IMR-90 (cell line): ENCODE results near the gene MYLK4. TPM values are rescaled to one million over a fixed set of nuclear protein-coding genes. Genes with fewer than 3 reads are reported as not detected.
A peak's percentile ranks its signal among the peaks of the same experiment; 100 is the strongest.

ENCODE experiments used
- ATAC-seq: fragments of 200-7000 bp; cut with Tn5 transposase; 2 replicates; pipeline ENCODE4 v1.9.1; 2020; ENCODE audit warnings: low read depth, mild to moderate bottlenecking, moderate library complexity
- BruUV-seq: library from RNA; stranded (reverse); fragments of 400-500 nt; replicated peaks from 2 replicates; lab custom pipeline; 2021; lab: Mats Ljungman, UMichigan
- CTCF ChIA-PET: fragments of 300-600 bp; formaldehyde crosslinking; extraction: SDS; loops from one replicate; lab custom pipeline; 2021; ENCODE audit warnings: antibody characterized with exemption; lab: Yijun Ruan, JAX
- POLR2A ChIA-PET: fragments of 300-600 bp; sonication (Branson Sonifier 250); formaldehyde crosslinking; loops from one replicate; lab custom pipeline; 2022; ENCODE audit warnings: antibody characterized with exemption; ENCODE audit not compliant: unreplicated experiment; lab: Charles Lee
- DNase-seq: peaks from one replicate; pipeline ENCODE4 v3.0.0; 2013
- H2AFZ ChIP-seq: replicated peaks from 2 replicates; pipeline ENCODE3; 2013; ENCODE audit warnings: low read length, mild to moderate bottlenecking; ENCODE audit not compliant: poor library complexity
- H2AK5ac ChIP-seq: 2 replicates; pipeline ENCODE4 v1.6.1; 2013; ENCODE audit warnings: low read depth, low read length, inconsistent platforms
- H2AK9ac ChIP-seq: replicated peaks from 2 replicates; pipeline ENCODE3; 2013; ENCODE audit warnings: mild to moderate bottlenecking, low read depth, low read length, moderate library complexity; ENCODE audit not compliant: poor library complexity
- H2BK120ac ChIP-seq: 2 replicates; pipeline ENCODE4 v1.6.1; 2013; ENCODE audit warnings: low read depth, low read length, inconsistent platforms
- H2BK15ac ChIP-seq: 3 replicates; pipeline ENCODE4 v1.6.1; 2013; ENCODE audit warnings: low read depth, low read length, inconsistent platforms
- H2BK20ac ChIP-seq: 2 replicates; pipeline ENCODE4 v1.6.1; 2013; ENCODE audit warnings: low read depth, mild to moderate bottlenecking, inconsistent platforms, low read length, moderate library complexity
- H2BK5ac ChIP-seq: 2 replicates; pipeline ENCODE4 v1.6.1; 2013; ENCODE audit warnings: mild to moderate bottlenecking, low read depth, low read length, inconsistent platforms; ENCODE audit not compliant: poor library complexity, severe bottlenecking
- H3K14ac ChIP-seq: replicated peaks from 2 replicates; pipeline ENCODE4 v1.6.1; 2013; ENCODE audit warnings: low read depth, low read length, inconsistent platforms
- H3K18ac ChIP-seq: 2 replicates; pipeline ENCODE4 v1.6.1; 2013; ENCODE audit warnings: low read depth, low read length, control low read depth
- H3K23ac ChIP-seq: 2 replicates; pipeline ENCODE4 v1.6.1; 2013; ENCODE audit warnings: low read depth, low read length, inconsistent platforms
- H3K27ac ChIP-seq: 2 replicates; pipeline ENCODE4 v1.5.1; 2013; ENCODE audit warnings: mild to moderate bottlenecking, control low read depth, low read length; ENCODE audit not compliant: insufficient read depth
- H3K27me3 ChIP-seq: 2 replicates; pipeline ENCODE4 v1.6.1; 2013; ENCODE audit warnings: low read length; ENCODE audit not compliant: control insufficient read depth, insufficient read depth
- H3K36me3 ChIP-seq: 2 replicates; pipeline ENCODE4 v1.6.1; 2013; ENCODE audit warnings: low read length, mixed read lengths; ENCODE audit not compliant: control insufficient read depth, insufficient read depth
- H3K4ac ChIP-seq: 2 replicates; pipeline ENCODE4 v1.6.1; 2013; ENCODE audit warnings: low read depth, low read length, inconsistent platforms
- H3K4me1 ChIP-seq: 2 replicates; pipeline ENCODE4 v1.6.1; 2013; ENCODE audit warnings: low read length, mixed read lengths; ENCODE audit not compliant: control insufficient read depth, insufficient read depth
- H3K4me2 ChIP-seq: 2 replicates; pipeline ENCODE4 v1.6.1; 2013; ENCODE audit warnings: low read depth, mild to moderate bottlenecking, control low read depth, low read length, moderate library complexity
- H3K4me3 ChIP-seq: 2 replicates; pipeline ENCODE4 v1.5.1; 2013; ENCODE audit warnings: low read depth, mild to moderate bottlenecking, control low read depth, low read length, moderate library complexity; ENCODE audit not compliant: insufficient read depth
- H3K56ac ChIP-seq: 2 replicates; pipeline ENCODE4 v1.6.1; 2013; ENCODE audit warnings: low read length, inconsistent platforms; ENCODE audit not compliant: insufficient read depth; ENCODE audit errors: extremely low read depth
- H3K79me1 ChIP-seq, 2 experiments: 2 replicates each; pipeline ENCODE4 v1.6.1; 2013; ENCODE audit warnings: low read length in 2 of 2, inconsistent platforms in 1 of 2, low read depth in 1 of 2
- H3K9ac ChIP-seq: 2 replicates; pipeline ENCODE4 v1.6.1; 2013; ENCODE audit warnings: low read depth, low read length, control low read depth
- H3K9me1 ChIP-seq: 2 replicates; pipeline ENCODE4 v1.6.1; 2013; ENCODE audit warnings: low read length, inconsistent platforms; ENCODE audit not compliant: insufficient read depth
- H3K9me3 ChIP-seq: 2 replicates; pipeline ENCODE4 v1.6.1; 2013; ENCODE audit warnings: low read length; ENCODE audit not compliant: control insufficient read depth, insufficient read depth
- H4K20me1 ChIP-seq: 2 replicates; pipeline ENCODE4 v1.6.1; 2013; ENCODE audit warnings: low read length, inconsistent platforms; ENCODE audit not compliant: insufficient read depth
- H4K5ac ChIP-seq: 2 replicates; pipeline ENCODE4 v1.6.1; 2013; ENCODE audit warnings: mild to moderate bottlenecking, low read depth, low read length, control low read depth
- H4K8ac ChIP-seq, 2 experiments: 2 replicates each; pipeline ENCODE4 v1.6.1; 2013; ENCODE audit warnings: low read depth in 2 of 2, low read length in 2 of 2, control low read depth in 1 of 2, inconsistent platforms in 1 of 2
- H4K91ac ChIP-seq: 2 replicates; pipeline ENCODE4 v1.6.1; 2013; ENCODE audit warnings: low read depth, low read length, inconsistent platforms; ENCODE audit not compliant: insufficient read depth
- MAFK ChIP-seq: IDR thresholded peaks from 2 replicates; pipeline ENCODE4 v1.6.1; 2012; ENCODE audit warnings: low read depth, low read length, improper control_type of control experiment
- RAD21 ChIP-seq: IDR thresholded peaks from 2 replicates; pipeline ENCODE4 v1.6.1; 2012; ENCODE audit warnings: low read length, improper control_type of control experiment
- SMC3 ChIP-seq: fragments of 150-350 bp; IDR thresholded peaks from 2 replicates; pipeline ENCODE4 v1.6.1; 2016; ENCODE audit warnings: low read depth, mild to moderate bottlenecking, antibody characterized with exemption, low read length, moderate library complexity
- WGBS, 2 experiments: methylation state at CpG; one replicate each; pipeline versions ENCODE4 v1.1.5 to v1.1.7; 2013; ENCODE audit warnings: missing lambda C conversion rate in 2 of 2; ENCODE audit not compliant: insufficient read length in 1 of 2; ENCODE audit errors: extremely low coverage in 2 of 2; 5-methylcytosine and 5-hydroxymethylcytosine counted together
- dilution Hi-C: fragments of 300-500 bp; cut with HindIII; formaldehyde crosslinking; loops from one replicate; pipeline ENCODE4 v1.14.3; 2018; ENCODE audit warnings: low sequenced_read_pairs; ENCODE audit not compliant: unreplicated experiment
- in situ Hi-C: fragments of 300-500 bp; cut with MboI; formaldehyde crosslinking; loops from 3 replicates; pipeline ENCODE4 v1.14.3; 2019; ENCODE audit warnings: low sequenced_read_pairs, inconsistent platforms, mixed read lengths
- intact Hi-C: fragments of 100-400 bp; cut with micrococcal nuclease; formaldehyde crosslinking; loops from 2 replicates; pipeline ENCODE4 v1.10.0; 2022
- polyA plus RNA-seq, 3 experiments: library from polyadenylated mRNA; depleted of rRNA; stranded (reverse); fragments of >200 nt; gene quantifications; 2 replicates each; pipeline ENCODE4 v1.2.3, GENCODE V29; 2012; ENCODE audit warnings: low replicate concordance in 1 of 3
- total RNA-seq: library from RNA; depleted of rRNA; stranded (reverse); fragments of >200 nt; gene quantifications from 2 replicates; pipeline ENCODE4 v1.2.3, GENCODE V29; 2012
- TF ChIP-seq, protein P1 (sequence below): conservative IDR thresholded peaks from 2 replicates; pipeline ENCODE4 v1.5.1; 2012; ENCODE audit warnings: mild to moderate bottlenecking, low read depth, low read length, improper control_type of control experiment

The MYLK4 gene
- total and polyA plus RNA-seq, 2 of the 4 experiments (the other 2 are of a cell fraction) = under 0.01 to 0.07 TPM

DNA sequence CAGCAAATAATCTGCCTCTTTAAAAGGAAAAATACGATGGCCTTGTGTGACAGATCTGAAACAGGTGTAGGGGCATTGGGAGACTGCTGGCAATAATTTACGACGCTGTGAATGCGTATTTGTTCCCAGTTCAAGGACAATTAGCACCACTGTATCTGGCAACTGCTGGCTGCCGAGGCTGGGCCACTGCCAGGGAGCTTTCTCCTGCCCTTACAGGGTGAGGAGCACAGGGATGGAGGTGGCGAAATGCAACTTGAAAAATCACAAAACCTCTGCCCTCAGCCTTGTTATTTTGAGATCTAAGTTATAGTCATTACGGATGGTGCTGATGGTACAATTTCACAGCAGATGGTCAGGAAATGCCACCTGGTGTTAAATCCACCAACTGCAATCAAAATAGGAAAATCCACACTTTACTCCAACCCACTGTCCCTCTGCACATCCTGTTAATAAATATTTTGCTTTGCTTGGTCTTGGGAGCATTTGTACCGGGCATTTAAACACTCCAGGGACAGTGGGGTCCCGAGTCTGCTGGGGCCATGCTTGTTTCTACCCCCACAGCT lies 6.4 kb downstream of the MYLK4 start:
- dilution Hi-C loops = no loop called here
- no peak overlapping the region for H3K9ac ChIP-seq
- no peak overlapping the region for H2BK15ac ChIP-seq
- H2BK5ac ChIP-seq = no peak overlapping the region
- no peak overlapping the region for H3K27ac ChIP-seq
- H3K4me3 ChIP-seq = no peak overlapping the region
- peaks cover 9% of the 10 kb centered on the region; the same call in 1 of the 2 replicates for H3K4me1 ChIP-seq
- H3K4me2 ChIP-seq = no peak overlapping the region
- H3K18ac ChIP-seq = no peak overlapping the region
- H3K79me1 ChIP-seq = no peaks in the 10 kb centered on the region
- POLR2A ChIA-PET = no interaction called here
- H2BK120ac ChIP-seq = no peak overlapping the region
- no peaks in the 10 kb centered on the region for H4K20me1 ChIP-seq
- CTCF ChIA-PET = no interaction called here
- no peak overlapping the region for H2BK20ac ChIP-seq
- intact Hi-C loops = no loop called here
- no peak overlapping the region for H2AFZ ChIP-seq
- no peak overlapping the region for H4K5ac ChIP-seq
- TF ChIP-seq SMC3 = peak; percentile 36; the same call in 1 of the 2 replicates
- TF ChIP-seq, protein P1, sequence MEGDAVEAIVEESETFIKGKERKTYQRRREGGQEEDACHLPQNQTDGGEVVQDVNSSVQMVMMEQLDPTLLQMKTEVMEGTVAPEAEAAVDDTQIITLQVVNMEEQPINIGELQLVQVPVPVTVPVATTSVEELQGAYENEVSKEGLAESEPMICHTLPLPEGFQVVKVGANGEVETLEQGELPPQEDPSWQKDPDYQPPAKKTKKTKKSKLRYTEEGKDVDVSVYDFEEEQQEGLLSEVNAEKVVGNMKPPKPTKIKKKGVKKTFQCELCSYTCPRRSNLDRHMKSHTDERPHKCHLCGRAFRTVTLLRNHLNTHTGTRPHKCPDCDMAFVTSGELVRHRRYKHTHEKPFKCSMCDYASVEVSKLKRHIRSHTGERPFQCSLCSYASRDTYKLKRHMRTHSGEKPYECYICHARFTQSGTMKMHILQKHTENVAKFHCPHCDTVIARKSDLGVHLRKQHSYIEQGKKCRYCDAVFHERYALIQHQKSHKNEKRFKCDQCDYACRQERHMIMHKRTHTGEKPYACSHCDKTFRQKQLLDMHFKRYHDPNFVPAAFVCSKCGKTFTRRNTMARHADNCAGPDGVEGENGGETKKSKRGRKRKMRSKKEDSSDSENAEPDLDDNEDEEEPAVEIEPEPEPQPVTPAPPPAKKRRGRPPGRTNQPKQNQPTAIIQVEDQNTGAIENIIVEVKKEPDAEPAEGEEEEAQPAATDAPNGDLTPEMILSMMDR = peak; percentile 40
- no peak for TF ChIP-seq MAFK
- TF ChIP-seq RAD21 = peak; percentile 34
- in situ Hi-C loops = no loop called here
- DNase-seq = no peak
- no peak overlapping the region for H4K91ac ChIP-seq
- H3K27me3 ChIP-seq = no peaks in the 10 kb centered on the region
- WGBS, 2 experiments = 63% methylated on average over 1 of the region's 9 CpGs; no CpG with 5 or more reads in 1 of the 2 experiments
- ATAC-seq = peak; percentile 30; the same call in 1 of the 2 replicates
- no peak overlapping the region for H2AK9ac ChIP-seq
- no peak overlapping the region for H3K14ac ChIP-seq
- no peak overlapping the region for H4K8ac ChIP-seq
- no TSS peak for BruUV-seq
- H2AK5ac ChIP-seq = no peak overlapping the region
- H3K4ac ChIP-seq = no peak overlapping the region
- no peaks in the 10 kb centered on the region for H3K9me3 ChIP-seq
- H3K36me3 ChIP-seq = no peaks in the 10 kb centered on the region
- H3K56ac ChIP-seq = no peak overlapping the region
- H3K23ac ChIP-seq = no peak overlapping the region
- no peaks in the 10 kb centered on the region; the same call in 1 of the 2 replicates for H3K9me1 ChIP-seq
